Tibial nerve (tissue), 4 donors: Measurements from ENCODE around the gene AMOT.

Experiments
- EP300 ChIP-seq, 2 donors: sonication (generic); formaldehyde crosslinking; IDR thresholded peaks; one replicate each; pipeline ENCODE4 v1.6.1; 2017; ENCODE audit warnings: antibody characterized with exemption in 2 of 2, mild to moderate bottlenecking in 1 of 2
- TF ChIP-seq, protein P1 (sequence below), 5 experiments: fragments of 200-600 bp in 3 of 5; fragments of 450-650 bp in 2 of 5; sonication (generic) in 3 of 5; IDR thresholded peaks; one replicate each; pipeline ENCODE4 v1.5.1; 2016 to 2019; ENCODE audit warnings: antibody characterized with exemption in 5 of 5, mild to moderate bottlenecking in 3 of 5, moderate library complexity in 2 of 5

DNA sequence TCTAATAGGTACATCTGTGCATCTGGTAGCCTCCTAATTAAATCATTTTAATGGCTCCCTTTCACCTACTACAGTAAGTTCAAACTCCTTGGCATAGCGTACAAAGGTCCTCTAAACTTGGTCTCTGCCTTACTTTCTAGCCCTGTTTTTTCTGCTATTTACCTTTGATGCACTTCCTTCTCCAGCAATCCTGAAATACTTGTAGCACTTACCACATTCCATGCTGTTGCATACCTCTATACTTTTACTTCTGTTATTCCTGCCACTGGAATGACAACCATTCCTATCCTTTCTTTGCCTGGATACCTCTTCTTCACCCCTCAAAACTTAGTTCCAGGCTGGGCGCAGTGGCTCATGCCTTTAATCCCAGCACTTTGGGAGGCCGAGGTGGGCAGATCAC, 104.3 kb downstream of the AMOT start:
- TF ChIP-seq, protein P1, sequence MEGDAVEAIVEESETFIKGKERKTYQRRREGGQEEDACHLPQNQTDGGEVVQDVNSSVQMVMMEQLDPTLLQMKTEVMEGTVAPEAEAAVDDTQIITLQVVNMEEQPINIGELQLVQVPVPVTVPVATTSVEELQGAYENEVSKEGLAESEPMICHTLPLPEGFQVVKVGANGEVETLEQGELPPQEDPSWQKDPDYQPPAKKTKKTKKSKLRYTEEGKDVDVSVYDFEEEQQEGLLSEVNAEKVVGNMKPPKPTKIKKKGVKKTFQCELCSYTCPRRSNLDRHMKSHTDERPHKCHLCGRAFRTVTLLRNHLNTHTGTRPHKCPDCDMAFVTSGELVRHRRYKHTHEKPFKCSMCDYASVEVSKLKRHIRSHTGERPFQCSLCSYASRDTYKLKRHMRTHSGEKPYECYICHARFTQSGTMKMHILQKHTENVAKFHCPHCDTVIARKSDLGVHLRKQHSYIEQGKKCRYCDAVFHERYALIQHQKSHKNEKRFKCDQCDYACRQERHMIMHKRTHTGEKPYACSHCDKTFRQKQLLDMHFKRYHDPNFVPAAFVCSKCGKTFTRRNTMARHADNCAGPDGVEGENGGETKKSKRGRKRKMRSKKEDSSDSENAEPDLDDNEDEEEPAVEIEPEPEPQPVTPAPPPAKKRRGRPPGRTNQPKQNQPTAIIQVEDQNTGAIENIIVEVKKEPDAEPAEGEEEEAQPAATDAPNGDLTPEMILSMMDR (IDR thresholded peaks at IDR 0.05) = no peak
- TF ChIP-seq EP300 (IDR thresholded peaks at IDR 0.05) = no peak
